ENCODE measurements around the gene FCHSD2. TPM values are rescaled to one million over a fixed set of nuclear protein-coding genes. Genes with fewer than 3 reads are reported as not detected.

Gene FCHSD2
- total and polyA plus RNA-seq, 2 of the 8 experiments (the other 6 are each of a cell fraction or from before 2014, with no cell fraction given), result 4.1 to 7.8 TPM

DNA sequence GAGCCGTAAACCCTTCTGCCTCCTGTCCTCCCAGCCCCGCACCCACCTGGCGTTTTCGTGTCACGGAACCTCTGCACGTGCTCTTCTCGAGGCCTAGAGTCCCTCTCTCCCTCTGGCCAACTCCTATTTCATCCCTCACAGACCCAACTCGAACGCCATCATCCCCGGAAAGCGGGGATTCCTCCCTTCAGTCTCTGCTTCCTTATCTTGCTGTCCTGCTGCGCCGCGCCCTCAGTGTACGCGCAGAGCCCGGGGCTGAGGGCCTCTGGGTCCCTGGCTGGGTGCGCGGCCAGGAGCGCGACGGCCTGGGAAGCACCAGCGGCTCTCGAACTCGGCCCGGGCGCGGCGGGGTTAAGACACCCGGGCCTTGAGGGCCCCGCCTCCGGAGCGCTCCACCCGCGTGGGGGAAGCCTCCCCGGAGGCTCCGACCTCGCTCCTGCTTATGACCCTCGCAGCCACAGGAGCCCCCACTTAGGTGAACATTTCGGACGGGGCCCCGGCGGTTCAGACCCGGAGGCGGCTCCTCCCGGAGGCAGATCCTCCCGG, 328.3 kb downstream of the FCHSD2 start (continued):
- TF ChIP-seq, protein P1, sequence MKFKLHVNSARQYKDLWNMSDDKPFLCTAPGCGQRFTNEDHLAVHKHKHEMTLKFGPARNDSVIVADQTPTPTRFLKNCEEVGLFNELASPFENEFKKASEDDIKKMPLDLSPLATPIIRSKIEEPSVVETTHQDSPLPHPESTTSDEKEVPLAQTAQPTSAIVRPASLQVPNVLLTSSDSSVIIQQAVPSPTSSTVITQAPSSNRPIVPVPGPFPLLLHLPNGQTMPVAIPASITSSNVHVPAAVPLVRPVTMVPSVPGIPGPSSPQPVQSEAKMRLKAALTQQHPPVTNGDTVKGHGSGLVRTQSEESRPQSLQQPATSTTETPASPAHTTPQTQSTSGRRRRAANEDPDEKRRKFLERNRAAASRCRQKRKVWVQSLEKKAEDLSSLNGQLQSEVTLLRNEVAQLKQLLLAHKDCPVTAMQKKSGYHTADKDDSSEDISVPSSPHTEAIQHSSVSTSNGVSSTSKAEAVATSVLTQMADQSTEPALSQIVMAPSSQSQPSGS (IDR thresholded peaks at IDR 0.05; ENCODE audit: low read length), result no peak
- TF ChIP-seq KDM5A (IDR thresholded peaks at IDR 0.05; ENCODE audit: low read length) (no peak), SP2 (IDR thresholded peaks at IDR 0.05; ENCODE audit: low read length) (no peak), SUZ12 (IDR thresholded peaks at IDR 0.05; ENCODE audit: low read length) (no peak), GABPA (IDR thresholded peaks at IDR 0.05; ENCODE audit: borderline replicate concordance, insufficient read depth, low read length) (no peak), MAFK (IDR thresholded peaks at IDR 0.05; ENCODE audit: low read depth, low read length) (no peak), BACH1 (IDR thresholded peaks at IDR 0.05; ENCODE audit: low read length) (no peak), BCL11A (IDR thresholded peaks at IDR 0.05; ENCODE audit: low read depth in 2 of 2, low read length in 2 of 2) (no peak), SIX5 (IDR thresholded peaks at IDR 0.05; ENCODE audit: low read depth, low read length) (no peak), POLR2AphosphoS5 (IDR thresholded peaks at IDR 0.05; ENCODE audit: low read depth, low read length) (peak; percentile 35; the same call in 1 of the 2 replicates), FOSL1 (IDR thresholded peaks at IDR 0.05; ENCODE audit: insufficient read depth, low read depth, low read length) (no peak), GTF2F1 (IDR thresholded peaks at IDR 0.05; ENCODE audit: borderline replicate concordance, low read depth, low read length) (no peak), PHF8 (conservative IDR thresholded peaks at IDR 0.05; ENCODE audit: low read depth, low read length) (no peak; the same call in none of the 2 replicates), RAD21 (IDR thresholded peaks at IDR 0.05 in 1 of 2, conservative IDR thresholded peaks at IDR 0.05 in 1 of 2; ENCODE audit: low read depth in 2 of 2, low read length in 2 of 2) (no peak), CTBP2 (IDR thresholded peaks at IDR 0.05; ENCODE audit: borderline replicate concordance, insufficient read depth, insufficient read length, low read length) (no peak), SP4 (IDR thresholded peaks at IDR 0.05; ENCODE audit: low read length) (peak; percentile 75; the same call in 1 of the 2 replicates), KDM1A (IDR thresholded peaks at IDR 0.05; ENCODE audit: borderline replicate concordance, low read length) (no peak), SIN3A (conservative IDR thresholded peaks at IDR 0.05 in 1 of 2, IDR thresholded peaks at IDR 0.05 in 1 of 2; ENCODE audit: low read depth in 1 of 2, low read length in 2 of 2) (no peak), TEAD4 (IDR thresholded peaks at IDR 0.05; ENCODE audit: low read depth, low read length) (no peak), CBX8 (IDR thresholded peaks at IDR 0.05; ENCODE audit: borderline replicate concordance, low read depth, low read length) (no peak)
